Activated naive CD8-positive, alpha-beta T cell treated with anti-CD3 and anti-CD28 coated beads for 36 hours (primary cell): ENCODE data around the gene FSTL5. TPM values are rescaled to one million over a fixed set of nuclear protein-coding genes. Genes with fewer than 3 reads are reported as not detected.

Experiments used
- DNase-seq: peaks from one replicate; pipeline ENCODE4 v3.0.0; 2021
- H3K27ac Mint-ChIP-seq: one replicate; pipeline ENCODE4 v1.8.0; 2022; ENCODE audit warnings: mild to moderate bottlenecking, moderate library complexity, mixed read lengths
- H3K27me3 Mint-ChIP-seq: one replicate; pipeline ENCODE4 v1.8.0; 2022; ENCODE audit warnings: mild to moderate bottlenecking, mixed read lengths
- H3K36me3 Mint-ChIP-seq: one replicate; pipeline ENCODE4 v1.8.0; 2021; ENCODE audit warnings: mild to moderate bottlenecking, mixed read lengths
- H3K4me1 Mint-ChIP-seq: one replicate; pipeline ENCODE4 v1.8.0; 2021; ENCODE audit warnings: mixed read lengths
- H3K4me3 Mint-ChIP-seq: one replicate; pipeline ENCODE4 v1.8.0; 2022; ENCODE audit warnings: mild to moderate bottlenecking, moderate library complexity, mixed read lengths
- H3K9me3 Mint-ChIP-seq: one replicate; pipeline ENCODE4 v1.8.0; 2022; ENCODE audit warnings: mixed read lengths
- total RNA-seq, 2 experiments: library from RNA; stranded (reverse); gene quantifications; one replicate each; pipeline ENCODE4 v1.2.3, GENCODE V29; 2021

FSTL5 gene
- total RNA-seq, 2 experiments from 2014 or later: not detected

- H3K27ac Mint-ChIP-seq: no peak overlapping the region
- H3K4me3 Mint-ChIP-seq: no peak overlapping the region
- no peaks in the 10 kb centered on the region for H3K36me3 Mint-ChIP-seq
- no peaks in the 10 kb centered on the region for H3K27me3 Mint-ChIP-seq
- H3K4me1 Mint-ChIP-seq: no peaks in the 10 kb centered on the region
- DNase-seq: no peak
- peaks cover 5% of the 10 kb centered on the region for H3K9me3 Mint-ChIP-seq
These were observed 146.8 kb downstream of the FSTL5 start for GRCh38 chr4:162016991-162017390.

GRCh38 chr4:162016219-162016618 is 147.6 kb downstream of the FSTL5 start:
- no peaks in the 10 kb centered on the region for H3K4me1 Mint-ChIP-seq
- DNase-seq: no peak
- no peaks in the 10 kb centered on the region for H3K27me3 Mint-ChIP-seq
- H3K36me3 Mint-ChIP-seq: no peaks in the 10 kb centered on the region
- H3K27ac Mint-ChIP-seq: no peak overlapping the region
- H3K4me3 Mint-ChIP-seq: no peak overlapping the region
- H3K9me3 Mint-ChIP-seq: peaks cover 2% of the 10 kb centered on the region

GRCh38 chr4:162015090-162015489 is 148.7 kb downstream of the FSTL5 start:
- H3K9me3 Mint-ChIP-seq: peaks cover 2% of the 10 kb centered on the region
- no peaks in the 10 kb centered on the region for H3K27me3 Mint-ChIP-seq
- no peak for DNase-seq
- no peaks in the 10 kb centered on the region for H3K4me1 Mint-ChIP-seq
- no peak overlapping the region for H3K27ac Mint-ChIP-seq
- H3K4me3 Mint-ChIP-seq: no peak overlapping the region
- no peaks in the 10 kb centered on the region for H3K36me3 Mint-ChIP-seq

GRCh38 chr4:162011089-162011488 is 152.7 kb downstream of the FSTL5 start:
- Mint-ChIP-seq H3K4me3 (no peak overlapping the region), H3K9me3 (peaks cover 2% of the 10 kb centered on the region), H3K36me3 (no peaks in the 10 kb centered on the region), H3K27ac (no peak overlapping the region), H3K27me3 (no peaks in the 10 kb centered on the region), H3K4me1 (no peaks in the 10 kb centered on the region)
- no peak for DNase-seq

- Mint-ChIP-seq H3K4me3 (no peak overlapping the region), H3K27me3 (no peaks in the 10 kb centered on the region), H3K9me3 (no peaks in the 10 kb centered on the region), H3K36me3 (no peaks in the 10 kb centered on the region), H3K27ac (no peak overlapping the region), H3K4me1 (no peaks in the 10 kb centered on the region)
- no peak for DNase-seq
These were observed 153.4 kb downstream of the FSTL5 start for GRCh38 chr4:162010362-162010761.

GRCh38 chr4:161992317-161992716 is 171.5 kb downstream of the FSTL5 start:
- DNase-seq: no peak
- no peaks in the 10 kb centered on the region for H3K36me3 Mint-ChIP-seq
- no peak overlapping the region for H3K4me3 Mint-ChIP-seq
- no peaks in the 10 kb centered on the region for H3K4me1 Mint-ChIP-seq
- peaks cover 12% of the 10 kb centered on the region for H3K9me3 Mint-ChIP-seq
- H3K27me3 Mint-ChIP-seq: no peaks in the 10 kb centered on the region
- no peak overlapping the region for H3K27ac Mint-ChIP-seq

- Mint-ChIP-seq H3K27ac (no peak overlapping the region), H3K9me3 (peaks cover 12% of the 10 kb centered on the region), H3K4me1 (no peaks in the 10 kb centered on the region), H3K36me3 (no peaks in the 10 kb centered on the region), H3K27me3 (no peaks in the 10 kb centered on the region), H3K4me3 (no peak overlapping the region)
- DNase-seq: no peak
These were observed 172.0 kb downstream of the FSTL5 start for GRCh38 chr4:161991811-161992210.

GRCh38 chr4:161990721-161991120 is 173.1 kb downstream of the FSTL5 start:
- H3K4me3 Mint-ChIP-seq: no peak overlapping the region

GRCh38 chr4:161988946-161989345 is 174.9 kb downstream of the FSTL5 start:
- Mint-ChIP-seq H3K27ac (no peak overlapping the region), H3K9me3 (peaks cover 7% of the 10 kb centered on the region), H3K4me3 (no peak overlapping the region), H3K36me3 (no peaks in the 10 kb centered on the region), H3K27me3 (no peaks in the 10 kb centered on the region), H3K4me1 (no peaks in the 10 kb centered on the region)
- DNase-seq: no peak

More at GRCh38 chr4:161990721-161991120, 173.1 kb downstream of the FSTL5 start:
- no peaks in the 10 kb centered on the region for H3K36me3 Mint-ChIP-seq
- no peak for DNase-seq
- no peaks in the 10 kb centered on the region for H3K27me3 Mint-ChIP-seq
- H3K27ac Mint-ChIP-seq: no peak overlapping the region
- H3K9me3 Mint-ChIP-seq: peaks cover 12% of the 10 kb centered on the region
- no peaks in the 10 kb centered on the region for H3K4me1 Mint-ChIP-seq

- Mint-ChIP-seq H3K4me3 (no peak overlapping the region), H3K36me3 (no peaks in the 10 kb centered on the region), H3K4me1 (no peaks in the 10 kb centered on the region), H3K27ac (no peak overlapping the region), H3K27me3 (no peaks in the 10 kb centered on the region), H3K9me3 (peaks cover 7% of the 10 kb centered on the region)
- DNase-seq: no peak
These were observed 176.2 kb downstream of the FSTL5 start for GRCh38 chr4:161987611-161988010.

- DNase-seq: no peak
- Mint-ChIP-seq H3K9me3 (peaks cover 2% of the 10 kb centered on the region), H3K27ac (no peak overlapping the region), H3K4me3 (no peak overlapping the region), H3K36me3 (no peaks in the 10 kb centered on the region), H3K27me3 (no peaks in the 10 kb centered on the region), H3K4me1 (no peaks in the 10 kb centered on the region)
These were observed 211.4 kb downstream of the FSTL5 start for GRCh38 chr4:161952382-161952781.

- no peaks in the 10 kb centered on the region for H3K27me3 Mint-ChIP-seq
- H3K36me3 Mint-ChIP-seq: no peaks in the 10 kb centered on the region
- DNase-seq: no peak
- H3K9me3 Mint-ChIP-seq: peaks cover 2% of the 10 kb centered on the region
- no peaks in the 10 kb centered on the region for H3K4me1 Mint-ChIP-seq
- no peak overlapping the region for H3K4me3 Mint-ChIP-seq
- H3K27ac Mint-ChIP-seq: no peak overlapping the region
These were observed 213.7 kb downstream of the FSTL5 start for GRCh38 chr4:161949946-161950725.

GRCh38 chr4:161948026-161948770 is 215.6 kb downstream of the FSTL5 start:
- H3K4me1 Mint-ChIP-seq: no peaks in the 10 kb centered on the region
- H3K36me3 Mint-ChIP-seq: no peaks in the 10 kb centered on the region
- no peaks in the 10 kb centered on the region for H3K27me3 Mint-ChIP-seq
- no peak for DNase-seq
- H3K4me3 Mint-ChIP-seq: no peak overlapping the region
- no peak overlapping the region for H3K27ac Mint-ChIP-seq
- H3K9me3 Mint-ChIP-seq: peaks cover 2% of the 10 kb centered on the region

GRCh38 chr4:161937596-161937995 is 226.2 kb downstream of the FSTL5 start:
- Mint-ChIP-seq H3K9me3 (peaks cover 6% of the 10 kb centered on the region), H3K4me3 (no peak overlapping the region), H3K36me3 (no peaks in the 10 kb centered on the region), H3K27ac (no peak overlapping the region), H3K27me3 (no peaks in the 10 kb centered on the region), H3K4me1 (no peaks in the 10 kb centered on the region)
- no peak for DNase-seq

GRCh38 chr4:161936625-161937550 is 226.9 kb downstream of the FSTL5 start:
- no peaks in the 10 kb centered on the region for H3K4me1 Mint-ChIP-seq
- H3K4me3 Mint-ChIP-seq: no peak overlapping the region
- DNase-seq: no peak
- H3K27me3 Mint-ChIP-seq: no peaks in the 10 kb centered on the region
- no peaks in the 10 kb centered on the region for H3K36me3 Mint-ChIP-seq
- H3K9me3 Mint-ChIP-seq: peaks cover 3% of the 10 kb centered on the region
- H3K27ac Mint-ChIP-seq: no peak overlapping the region
